Kidney (tissue), 14 donors: ENCODE measurements around the gene ATAT1. TPM values are rescaled to one million over a fixed set of nuclear protein-coding genes. Genes with fewer than 3 reads are reported as not detected.

ENCODE experiments used
- DNase-seq, 5 donors: peaks; one replicate each; pipeline ENCODE4 v3.0.0-alpha.2; 2013 to 2020
- FAIRE-seq: peaks from 2 replicates; lab custom pipeline; 2012; peaks lifted over from hg19 to GRCh38; lab: Jason Lieb, UNC
- H3K27ac ChIP-seq, 2 donors: one replicate each; pipeline ENCODE4 v1.7.0; 2013; ENCODE audit warnings: low read depth in 2 of 2, low read length in 2 of 2, inconsistent platforms in 1 of 2
- H3K27me3 ChIP-seq: one replicate; pipeline ENCODE4 v1.7.1; 2013; ENCODE audit warnings: low read length, inconsistent platforms; ENCODE audit not compliant: control insufficient read depth, insufficient read depth
- H3K36me3 ChIP-seq, 3 donors: one replicate each; pipeline versions ENCODE4 v1.7.0 to v1.7.1; 2013; ENCODE audit warnings: low read length in 3 of 3, control low read depth in 1 of 3, inconsistent platforms in 1 of 3; ENCODE audit not compliant: insufficient read depth in 3 of 3, control insufficient read depth in 2 of 3
- H3K4me1 ChIP-seq, 3 donors: one replicate each; pipeline versions ENCODE4 v1.7.0 to v1.7.1; 2013; ENCODE audit warnings: low read length in 3 of 3, inconsistent platforms in 1 of 3, low read depth in 1 of 3; ENCODE audit not compliant: control insufficient read depth in 2 of 3, insufficient read depth in 2 of 3
- H3K4me3 ChIP-seq, 3 donors: one replicate each; pipeline versions ENCODE4 v1.7.0 to v1.8.1; 2013; ENCODE audit warnings: low read length in 3 of 3, control low read depth in 1 of 3, inconsistent platforms in 1 of 3
- H3K9ac ChIP-seq, 3 donors: one replicate each; pipeline versions ENCODE4 v1.7.0 to v1.7.1; 2013; ENCODE audit warnings: low read length in 3 of 3, control low read depth in 1 of 3, inconsistent platforms in 1 of 3
- H3K9me3 ChIP-seq, 3 donors: one replicate each; pipeline versions ENCODE4 v1.7.0 to v1.7.1; 2013; ENCODE audit warnings: low read length in 3 of 3, control low read depth in 1 of 3, inconsistent platforms in 1 of 3; ENCODE audit not compliant: control insufficient read depth in 2 of 3, insufficient read depth in 1 of 3
- intact Hi-C: fragments of 100-400 bp; cut with DNase I; formaldehyde crosslinking; loops from one replicate; pipeline ENCODE4 v1.11.1; 2022
- polyA plus RNA-seq: library from polyadenylated mRNA; stranded (reverse); fragments of 350-450 nt; fragmentation: Illumina TruSeq; extraction: RNeasy Lipid Tissue Mini Kit (QIAGEN cat#74804); gene quantifications from one replicate; pipeline ENCODE4 v1.2.3, GENCODE V29; 2014; ENCODE audit warnings: low read depth, low replicate concordance; ENCODE audit not compliant: insufficient read depth
- total RNA-seq: library from RNA; stranded (reverse); fragmentation: NEBNext Ultra II Directional; extraction: Animal tissue kit (Norgen Biotek cat#: 25700); gene quantifications from one replicate; pipeline ENCODE4 v1.2.1, GENCODE V29; 2021
- TF ChIP-seq, protein P1 (sequence below): IDR thresholded peaks from 3 replicates; pipeline ENCODE4 v1.5.1; 2012; ENCODE audit warnings: mild to moderate bottlenecking, moderate library complexity, borderline replicate concordance; ENCODE audit not compliant: insufficient read depth; ENCODE audit errors: extremely low read depth
- donor health status: control.
- donor health status: control.
- donor health status: control.
- donor health status: control.
- donor health status: control.
- donor health status: DM: yes; HTN: yes; CAD: no.
- donor health status: Normal renal cell carcinoma (clear cell type).

The ATAT1 gene
- total and polyA plus RNA-seq, 2 donors from 2014 or later: 10.4 to 12.4 TPM

DNA sequence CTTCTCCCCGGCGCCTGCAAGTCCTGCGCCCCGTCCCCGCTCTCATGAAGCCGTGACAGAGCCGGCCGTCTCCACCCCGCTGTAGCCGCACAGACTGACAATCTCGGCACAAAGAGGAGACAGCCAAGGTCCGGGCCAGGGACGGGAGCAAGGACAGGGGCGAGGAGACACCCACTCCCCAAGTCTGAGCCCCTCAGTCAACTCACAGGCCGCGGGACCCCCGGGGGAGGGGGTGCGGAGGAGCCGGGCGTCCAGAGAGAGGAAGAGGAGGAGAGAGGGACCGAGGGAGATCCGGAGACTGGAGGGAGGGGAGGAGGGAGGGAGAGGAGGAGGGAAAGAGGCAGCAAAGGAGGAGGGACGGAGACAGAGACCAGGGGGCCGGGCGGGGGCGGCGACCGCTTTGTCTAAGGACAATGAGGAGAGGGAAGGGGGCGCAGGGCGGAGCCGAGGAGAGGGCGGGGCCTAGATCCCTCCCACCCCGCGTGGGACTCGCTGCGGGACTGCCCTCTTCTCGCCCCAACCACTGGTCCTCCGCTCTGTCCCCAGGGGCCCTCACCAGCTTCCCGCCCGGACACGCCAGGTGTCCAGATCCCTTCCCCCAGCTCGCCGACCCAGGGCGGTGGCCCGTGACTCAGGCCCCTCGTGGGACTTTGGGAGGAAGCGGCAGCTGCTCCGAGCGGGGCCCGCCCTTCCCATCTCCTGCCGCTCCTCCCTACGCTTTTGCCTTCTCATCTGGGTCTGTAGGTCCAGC lies 60.4 kb downstream of the ATAT1 start:
- Histone ChIP-seq H3K27ac (peak overlapping the region; percentile 97 to 98), H3K9ac (peak overlapping the region; percentile 42 to 94 (median 56)), H3K4me1 (peaks cover 3 to 26% (median 24%) of the 10 kb centered on the region in 3 donors), H3K4me3 (peak overlapping the region; percentile 69 to 79 (median 77)), H3K27me3 (no peaks in the 10 kb centered on the region), H3K9me3 (no peaks in the 10 kb centered on the region), H3K36me3 (no peaks in the 10 kb centered on the region)
- TF ChIP-seq, protein P1, sequence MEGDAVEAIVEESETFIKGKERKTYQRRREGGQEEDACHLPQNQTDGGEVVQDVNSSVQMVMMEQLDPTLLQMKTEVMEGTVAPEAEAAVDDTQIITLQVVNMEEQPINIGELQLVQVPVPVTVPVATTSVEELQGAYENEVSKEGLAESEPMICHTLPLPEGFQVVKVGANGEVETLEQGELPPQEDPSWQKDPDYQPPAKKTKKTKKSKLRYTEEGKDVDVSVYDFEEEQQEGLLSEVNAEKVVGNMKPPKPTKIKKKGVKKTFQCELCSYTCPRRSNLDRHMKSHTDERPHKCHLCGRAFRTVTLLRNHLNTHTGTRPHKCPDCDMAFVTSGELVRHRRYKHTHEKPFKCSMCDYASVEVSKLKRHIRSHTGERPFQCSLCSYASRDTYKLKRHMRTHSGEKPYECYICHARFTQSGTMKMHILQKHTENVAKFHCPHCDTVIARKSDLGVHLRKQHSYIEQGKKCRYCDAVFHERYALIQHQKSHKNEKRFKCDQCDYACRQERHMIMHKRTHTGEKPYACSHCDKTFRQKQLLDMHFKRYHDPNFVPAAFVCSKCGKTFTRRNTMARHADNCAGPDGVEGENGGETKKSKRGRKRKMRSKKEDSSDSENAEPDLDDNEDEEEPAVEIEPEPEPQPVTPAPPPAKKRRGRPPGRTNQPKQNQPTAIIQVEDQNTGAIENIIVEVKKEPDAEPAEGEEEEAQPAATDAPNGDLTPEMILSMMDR: no peak
- DNase-seq (peak; percentile 95 to 98 (median 97)), FAIRE-seq (no peak)
- intact Hi-C loops: no loop called here

- intact Hi-C loops: no loop called here
- Histone ChIP-seq H3K4me1 (peaks cover 3 to 21% (median 18%) of the 10 kb centered on the region in 3 donors), H3K4me3 (peak overlapping the region; percentile 69 to 79 (median 77)), H3K27ac (peak overlapping the region; percentile 97 to 98), H3K27me3 (no peaks in the 10 kb centered on the region), H3K9me3 (no peaks in the 10 kb centered on the region), H3K36me3 (no peaks in the 10 kb centered on the region), H3K9ac (peak overlapping the region; percentile 42 to 94 (median 85))
- TF ChIP-seq, protein P1: no peak
- peak in 4 of 5 donors; percentile 38 to 83 (median 50) for DNase-seq
- no peak for FAIRE-seq
Observed at GRCh38 chr6:30687659-30688431, 61.2 kb downstream of the ATAT1 start.

DNA sequence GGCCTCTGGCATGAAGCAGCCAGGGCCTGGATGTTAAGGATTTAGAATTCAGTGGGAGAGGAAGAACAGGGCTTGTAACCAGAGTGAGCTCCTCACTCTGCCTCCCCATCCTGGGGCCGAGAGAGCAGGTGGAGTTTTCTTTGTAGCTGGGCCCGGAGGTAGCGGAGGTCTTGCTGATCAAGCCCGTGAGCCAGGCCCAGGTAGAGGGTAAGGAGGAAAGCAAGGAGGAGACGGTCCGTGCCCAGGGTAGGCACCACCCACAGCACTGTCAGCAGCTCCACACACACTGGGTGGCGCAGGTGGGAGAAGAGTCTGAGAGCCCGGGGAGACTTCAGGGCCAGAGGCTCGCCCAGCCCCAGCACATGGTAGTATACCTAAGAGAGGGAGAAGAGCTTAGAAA lies 61.9 kb downstream of the ATAT1 start:
- no peak overlapping the region for H3K9ac ChIP-seq
- FAIRE-seq (no peak), DNase-seq (peak in 1 of 5 donors; percentile 65)
- no peak overlapping the region for H3K4me3 ChIP-seq
- no peaks in the 10 kb centered on the region for H3K9me3 ChIP-seq
- no peaks in the 10 kb centered on the region for H3K27me3 ChIP-seq
- peaks cover 3 to 18% (median 18%) of the 10 kb centered on the region in 3 donors for H3K4me1 ChIP-seq
- H3K36me3 ChIP-seq: no peaks in the 10 kb centered on the region
- TF ChIP-seq, protein P1: no peak
- intact Hi-C loops: no loop called here
- peak overlapping the region in 1 of 2 donors; percentile 97 for H3K27ac ChIP-seq
